Muscle layer of colon (tissue), 2 donors: ENCODE results near the gene OR10A2.
"Not testable (repeated sequence)": the region's sequence is repeated elsewhere in the genome, so short reads cannot be mapped to it uniquely, and the experiment has no call there.

Source experiments
- H3K27ac ChIP-seq: one replicate; pipeline ENCODE4 v1.7.0; 2013; ENCODE audit warnings: low read depth, mild to moderate bottlenecking, low read length, moderate library complexity
- H3K27me3 ChIP-seq, 2 donors: one replicate each; pipeline ENCODE4 v1.7.0; 2013; ENCODE audit warnings: low read length in 2 of 2, mild to moderate bottlenecking in 2 of 2; ENCODE audit not compliant: insufficient read depth in 2 of 2, control insufficient read depth in 1 of 2
- H3K36me3 ChIP-seq: one replicate; pipeline ENCODE4 v1.7.0; 2013; ENCODE audit warnings: mild to moderate bottlenecking, low read length; ENCODE audit not compliant: insufficient read depth
- H3K4me1 ChIP-seq: one replicate; pipeline ENCODE4 v1.7.0; 2013; ENCODE audit warnings: mild to moderate bottlenecking, low read length; ENCODE audit not compliant: insufficient read depth
- H3K4me3 ChIP-seq, 2 donors: one replicate each; pipeline ENCODE4 v1.7.0; 2013; ENCODE audit warnings: low read length in 2 of 2, low read depth in 1 of 2, mild to moderate bottlenecking in 1 of 2, moderate library complexity in 1 of 2
- H3K9ac ChIP-seq: one replicate; pipeline ENCODE4 v1.7.0; 2013; ENCODE audit warnings: low read length
- H3K9me3 ChIP-seq: one replicate; pipeline ENCODE4 v1.7.0; 2013; ENCODE audit warnings: mild to moderate bottlenecking, low read length
- donor health status: abdominal sarcoma.
- donor health status: Adenocarcinoma of cecum.

The OR10A2 gene

GRCh38 chr11:6845383-6845782 is 17.5 kb upstream of the OR10A2 start, which contains the start of gene OR10A5:
Gene OR10A5 (plus strand): TSS chr11:6845683. CDS start chr11:6845683, 0 bp downstream.
- Histone ChIP-seq H3K4me3 (no peak within 1 kb of the TSS), H3K27ac (no peak within 1 kb of the TSS), H3K9ac (no peak within 1 kb of the TSS), H3K4me1 (no peaks in the 10 kb centered on the region), H3K9me3 (no peaks in the 10 kb centered on the region), H3K27me3 (no peaks in the 10 kb centered on the region), H3K36me3 (no peaks in the 10 kb centered on the region)

GRCh38 chr11:6850526-6850925 is 12.3 kb upstream of the OR10A2 start:
- Histone ChIP-seq H3K4me1 (no peaks in the 10 kb centered on the region), H3K27ac (no peak overlapping the region), H3K9ac (no peak overlapping the region), H3K36me3 (no peaks in the 10 kb centered on the region), H3K27me3 (no peaks in the 10 kb centered on the region), H3K9me3 (no peaks in the 10 kb centered on the region), H3K4me3 (no peak overlapping the region)

- not testable (repeated sequence) for H3K9ac ChIP-seq, H3K4me1 ChIP-seq, H3K9me3 ChIP-seq, H3K36me3 ChIP-seq, H3K27me3 ChIP-seq, H3K4me3 ChIP-seq, H3K27ac ChIP-seq
Measured at GRCh38 chr11:6854801-6855200, 8.1 kb upstream of the OR10A2 start.

GRCh38 chr11:6855971-6856541 is 6.8 kb upstream of the OR10A2 start:
- Histone ChIP-seq H3K27ac (no peak overlapping the region), H3K27me3 (no peaks in the 10 kb centered on the region), H3K36me3 (no peaks in the 10 kb centered on the region), H3K9ac (no peak overlapping the region), H3K4me3 (no peak overlapping the region), H3K4me1 (no peaks in the 10 kb centered on the region), H3K9me3 (no peaks in the 10 kb centered on the region)

- Histone ChIP-seq H3K9ac (no peak overlapping the region), H3K9me3 (no peaks in the 10 kb centered on the region), H3K27ac (no peak overlapping the region), H3K4me3 (no peak overlapping the region), H3K4me1 (no peaks in the 10 kb centered on the region), H3K27me3 (no peaks in the 10 kb centered on the region), H3K36me3 (no peaks in the 10 kb centered on the region)
Measured at GRCh38 chr11:6856871-6857270, 6.0 kb upstream of the OR10A2 start.

GRCh38 chr11:6864438-6864837 is 1.6 kb downstream of the OR10A2 start:
- H3K36me3 ChIP-seq = no peaks in the 10 kb centered on the region
- H3K9ac ChIP-seq = no peak overlapping the region
- no peaks in the 10 kb centered on the region for H3K4me1 ChIP-seq
- no peak overlapping the region for H3K27ac ChIP-seq
- no peaks in the 10 kb centered on the region for H3K9me3 ChIP-seq
- no peaks in the 10 kb centered on the region for H3K27me3 ChIP-seq
- no peak overlapping the region for H3K4me3 ChIP-seq

GRCh38 chr11:6871278-6871677 is 8.4 kb downstream of the OR10A2 start:
- H3K27ac ChIP-seq = no peak overlapping the region
- H3K9ac ChIP-seq = no peak overlapping the region
- no peaks in the 10 kb centered on the region for H3K9me3 ChIP-seq
- H3K4me3 ChIP-seq = no peak overlapping the region
- H3K36me3 ChIP-seq = no peaks in the 10 kb centered on the region
- no peaks in the 10 kb centered on the region for H3K4me1 ChIP-seq
- no peaks in the 10 kb centered on the region for H3K27me3 ChIP-seq

GRCh38 chr11:6875761-6876160 is 12.9 kb downstream of the OR10A2 start:
- no peak overlapping the region for H3K27ac ChIP-seq
- no peaks in the 10 kb centered on the region for H3K9me3 ChIP-seq
- no peak overlapping the region for H3K9ac ChIP-seq
- H3K4me1 ChIP-seq = no peaks in the 10 kb centered on the region
- no peaks in the 10 kb centered on the region for H3K27me3 ChIP-seq
- H3K4me3 ChIP-seq = no peak overlapping the region
- H3K36me3 ChIP-seq = no peaks in the 10 kb centered on the region

GRCh38 chr11:6876325-6876724 is 13.5 kb downstream of the OR10A2 start, which contains the start of gene OR10A4:
Gene OR10A4 (plus strand): TSS chr11:6876625. CDS start chr11:6876648, 23 bp downstream.
- Histone ChIP-seq H3K27ac (no peak within 1 kb of the TSS), H3K4me1 (no peaks in the 10 kb centered on the region), H3K4me3 (no peak within 1 kb of the TSS), H3K36me3 (no peaks in the 10 kb centered on the region), H3K9me3 (no peaks in the 10 kb centered on the region), H3K9ac (no peak within 1 kb of the TSS), H3K27me3 (no peaks in the 10 kb centered on the region)

- Histone ChIP-seq H3K4me3 (no peak overlapping the region), H3K36me3 (no peaks in the 10 kb centered on the region), H3K4me1 (no peaks in the 10 kb centered on the region), H3K9ac (no peak overlapping the region), H3K27me3 (no peaks in the 10 kb centered on the region), H3K9me3 (no peaks in the 10 kb centered on the region), H3K27ac (no peak overlapping the region)
Measured at GRCh38 chr11:6876914-6877313, 14.1 kb downstream of the OR10A2 start.

- H3K4me1 ChIP-seq = no peaks in the 10 kb centered on the region
- H3K9me3 ChIP-seq = no peaks in the 10 kb centered on the region
- no peak overlapping the region for H3K4me3 ChIP-seq
- no peak overlapping the region for H3K27ac ChIP-seq
- no peaks in the 10 kb centered on the region for H3K36me3 ChIP-seq
- no peaks in the 10 kb centered on the region for H3K27me3 ChIP-seq
- no peak overlapping the region for H3K9ac ChIP-seq
Measured at GRCh38 chr11:6882751-6883150, 19.9 kb downstream of the OR10A2 start.

GRCh38 chr11:6887711-6888110 is 24.9 kb downstream of the OR10A2 start:
- H3K9ac ChIP-seq, H3K4me1 ChIP-seq, H3K27ac ChIP-seq, H3K27me3 ChIP-seq, H3K9me3 ChIP-seq, H3K36me3 ChIP-seq, H3K4me3 ChIP-seq: not testable (repeated sequence)
